Islet precursor cell (in vitro differentiated cells): ENCODE results near the gene C16orf92.
"Not testable (repeated sequence)": the region's sequence is repeated elsewhere in the genome, so short reads cannot be mapped to it uniquely, and the experiment has no call there.

ENCODE experiments used
- DNase-seq: peaks from one replicate; pipeline ENCODE4 v3.0.0-alpha.2; 2018

Gene C16orf92

GRCh38 chr16:30005341-30006094, 17.5 kb upstream of the C16orf92 start:
- no peak for DNase-seq

DNA sequence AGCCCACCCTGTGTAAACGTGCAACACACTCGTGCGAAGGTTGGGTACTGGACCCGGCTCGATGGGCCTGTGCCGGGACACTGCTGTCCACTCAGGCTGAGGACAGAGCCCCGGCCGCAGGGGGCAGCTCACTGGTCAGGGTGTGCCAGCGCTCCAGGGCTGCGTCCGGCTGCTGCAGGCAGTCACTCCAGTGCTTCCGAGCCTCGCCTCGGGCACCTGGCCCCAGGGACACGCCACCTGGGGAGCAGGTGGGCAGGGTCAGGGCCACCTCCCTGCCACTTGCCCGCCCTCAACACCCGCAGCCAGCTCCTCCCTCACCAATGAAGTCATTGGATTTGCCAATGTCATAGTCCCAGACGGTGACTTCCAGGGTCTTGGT, 16.9 kb upstream of the C16orf92 start:
- no peak for DNase-seq

DNA sequence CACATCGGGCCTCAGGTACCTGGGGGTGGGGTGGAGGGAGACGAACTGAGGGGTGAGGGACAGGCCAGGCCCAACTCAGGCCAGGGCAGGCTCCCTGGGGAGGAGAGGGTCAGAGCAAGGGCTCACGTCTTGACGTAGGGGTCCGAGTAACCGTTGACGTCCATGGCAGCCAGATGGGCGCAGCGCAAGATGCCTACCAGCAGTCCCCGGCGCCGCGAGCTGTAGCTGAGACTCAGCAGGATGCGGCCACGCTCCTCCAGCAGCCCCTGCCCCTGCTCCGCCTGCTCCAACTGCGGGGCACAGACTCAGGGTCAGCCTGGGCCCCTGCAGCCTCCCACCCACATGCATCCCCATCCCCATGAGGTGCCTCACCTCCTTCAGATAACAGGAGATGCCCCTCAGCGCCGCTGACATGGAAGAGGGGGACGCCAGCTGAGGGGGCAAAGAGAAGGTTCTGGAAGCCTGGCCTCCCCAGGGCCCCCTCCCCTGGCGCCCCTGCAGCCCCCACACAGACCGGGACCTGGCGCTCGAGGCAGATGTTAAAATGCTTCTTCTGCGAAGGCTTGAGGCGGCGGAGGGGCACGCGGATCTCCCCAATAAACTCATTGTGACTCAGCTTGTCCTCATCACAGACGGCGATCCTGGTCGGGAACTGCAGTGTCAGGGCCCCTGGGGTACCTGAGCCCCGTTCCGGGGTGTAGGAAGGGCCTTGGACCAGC, 16.2 kb upstream of the C16orf92 start:
- DNase-seq, result no peak

DNA sequence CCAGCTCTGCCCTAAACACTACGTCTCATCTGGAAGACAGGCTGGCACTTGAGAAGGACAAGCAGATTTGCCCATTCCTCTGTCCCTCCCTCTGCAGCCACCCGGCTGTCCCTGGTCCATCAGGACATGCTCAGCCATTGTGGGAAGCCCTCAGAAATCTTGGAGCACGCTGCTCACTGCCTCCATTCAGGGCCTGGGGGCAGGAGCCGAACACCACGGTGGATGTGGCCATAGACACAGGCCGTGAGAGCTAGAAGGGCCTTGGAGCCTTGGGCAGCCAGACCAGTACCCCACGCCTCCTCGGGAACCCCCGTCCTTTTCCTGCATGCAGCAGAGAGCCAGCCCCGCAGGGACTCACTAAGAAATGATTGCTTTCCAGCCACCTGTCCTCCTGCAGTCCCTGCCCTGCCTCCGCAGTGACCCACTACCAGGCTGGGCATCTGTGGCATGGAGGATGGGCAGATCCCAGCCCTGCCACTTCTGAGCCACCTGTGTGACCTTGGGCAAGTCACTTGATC, 15.6 kb upstream of the C16orf92 start:
- DNase-seq, result no peak

- DNase-seq, result no peak
These were observed 13.7 kb upstream of the C16orf92 start for GRCh38 chr16:30009085-30009862.

DNA sequence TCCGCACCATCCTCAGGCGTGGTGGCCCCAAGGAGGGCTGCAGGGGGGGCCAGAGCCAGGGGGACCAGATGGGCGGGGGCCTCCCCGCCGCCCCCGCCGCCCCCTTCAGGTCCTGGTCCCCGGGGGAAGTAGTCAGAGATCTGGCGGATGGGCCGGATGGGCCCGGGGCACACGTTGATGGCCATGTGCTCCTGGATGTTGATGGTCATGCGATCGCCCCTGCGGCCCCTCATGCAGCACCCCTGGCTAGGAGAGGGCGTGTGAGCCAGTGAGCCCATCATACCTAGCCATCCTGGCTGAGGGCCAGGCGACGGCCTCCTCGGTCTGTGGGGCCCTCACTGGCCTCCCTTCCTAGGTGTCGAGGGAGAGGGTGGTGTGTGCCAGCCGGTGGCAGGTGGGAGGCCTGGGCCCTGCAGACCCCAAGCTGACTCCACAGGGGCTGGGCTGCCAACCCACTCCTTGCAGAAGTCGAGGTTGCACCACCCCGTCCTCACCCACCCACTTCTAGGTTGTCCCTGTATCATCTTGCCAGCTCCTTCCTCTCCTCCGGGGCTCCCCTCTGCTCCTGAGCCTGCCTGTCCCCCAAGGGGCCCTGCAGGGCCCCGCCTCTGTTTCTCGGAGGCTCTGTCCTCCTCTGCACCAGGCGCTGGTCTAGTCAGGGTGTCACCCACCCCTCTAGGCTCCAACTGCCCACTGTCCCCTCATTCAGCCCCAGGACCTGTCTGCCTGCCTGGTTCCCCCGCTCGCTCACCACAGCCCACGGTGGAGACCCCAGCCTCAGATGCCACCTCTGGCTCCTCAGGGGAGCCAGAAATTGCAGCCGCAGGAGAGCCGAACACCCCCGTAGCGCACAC, 12.8 kb upstream of the C16orf92 start:
- DNase-seq, result no peak

- DNase-seq, result no peak
These were observed 11.9 kb upstream of the C16orf92 start, which contains the start of gene DOC2A for GRCh38 chr16:30010844-30011713. Gene DOC2A (minus strand): TSS chr16:30011027. CDS start chr16:30010222, 805 bp downstream.

GRCh38 chr16:30011714-30012504, 11.1 kb upstream of the C16orf92 start:
- DNase-seq, result no peak

DNA sequence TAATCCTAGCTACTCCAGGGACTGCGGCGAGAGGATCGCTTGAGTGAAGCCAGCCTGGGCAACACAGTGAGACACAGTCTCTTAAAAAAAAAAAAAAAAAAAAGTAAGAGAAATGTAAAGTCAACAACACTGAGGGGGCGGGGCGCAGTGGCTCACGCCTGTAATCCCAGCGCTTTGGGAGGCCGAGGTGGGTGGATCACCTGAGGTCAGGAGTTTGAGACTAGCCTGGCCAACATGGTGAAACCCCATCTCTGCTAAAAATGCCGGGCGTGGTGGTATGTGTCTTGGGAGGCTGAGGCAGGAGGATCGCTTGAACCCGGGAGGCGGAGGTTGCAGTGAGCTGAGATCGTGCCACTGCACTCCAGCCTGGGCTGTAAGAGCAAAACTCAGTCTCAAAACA, 10.4 kb upstream of the C16orf92 start:
- not testable (repeated sequence) for DNase-seq

- DNase-seq, result not testable (repeated sequence)
These were observed 7.5 kb upstream of the C16orf92 start for GRCh38 chr16:30015450-30015849.

- no peak for DNase-seq
These were observed 6.3 kb upstream of the C16orf92 start for GRCh38 chr16:30016555-30017276.

- no peak for DNase-seq
These were observed 5.7 kb upstream of the C16orf92 start for GRCh38 chr16:30017277-30017656.

GRCh38 chr16:30017937-30018336, 5.1 kb upstream of the C16orf92 start:
- DNase-seq, result not testable (repeated sequence)

- no peak for DNase-seq
These were observed 4.3 kb upstream of the C16orf92 start for GRCh38 chr16:30018731-30019158.

GRCh38 chr16:30023586-30023985, 588 bp downstream of the C16orf92 start:
- no peak for DNase-seq

- no peak for DNase-seq
These were observed 1.5 kb downstream of the C16orf92 start for GRCh38 chr16:30024451-30024850.

GRCh38 chr16:30025156-30025555, 2.2 kb downstream of the C16orf92 start:
- DNase-seq, result no peak

DNA sequence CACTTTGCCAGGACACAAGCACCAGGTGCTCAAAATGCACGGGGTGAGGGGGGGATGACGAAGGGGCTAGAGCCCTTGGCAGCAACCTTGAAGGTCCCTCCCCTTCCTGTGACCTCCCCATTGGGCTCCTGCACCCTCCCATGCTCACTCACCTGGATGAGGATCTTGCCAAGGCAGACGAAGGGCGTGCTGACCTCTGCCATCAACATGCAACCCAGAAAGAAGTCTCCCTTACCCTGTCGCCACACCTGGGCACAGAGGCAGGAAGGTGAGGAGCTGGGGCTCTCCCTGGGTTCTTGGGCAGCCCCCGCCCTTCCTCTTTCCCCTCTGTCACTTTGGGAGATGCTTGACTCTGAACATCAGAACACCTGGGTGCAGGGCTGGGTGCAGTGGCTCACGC, 2.6 kb downstream of the C16orf92 start:
- DNase-seq, result no peak

- DNase-seq, result no peak
These were observed 3.5 kb downstream of the C16orf92 start for GRCh38 chr16:30026449-30026848.
